Right lobe of liver (tissue), 6 donors: ENCODE results near the gene MOBP. TPM values are rescaled to one million over a fixed set of nuclear protein-coding genes. Genes with fewer than 3 reads are reported as not detected.

ENCODE experiments used
- ATAC-seq, 4 donors: fragments of 200-7000 bp; cut with Tn5 transposase; one replicate each; pipeline ENCODE4 v1.9.1; 2020; ENCODE audit warnings: mild to moderate bottlenecking in 4 of 4, moderate library complexity in 4 of 4
- DNase-seq, 3 donors: peaks; one replicate each; pipeline ENCODE4 v3.0.0-alpha.2; 2020
- H3K27ac ChIP-seq, 3 donors: fragments of 200-600 bp; one replicate each; pipeline ENCODE4 v1.8.0; 2022
- H3K27me3 ChIP-seq, 2 donors: fragments of 200-600 bp; one replicate each; pipeline ENCODE4 v1.8.0; 2022
- H3K36me3 ChIP-seq, 4 donors: fragments of 200-600 bp; sonication (generic) in 1 of 4; one replicate each; pipeline versions ENCODE4 v1.5.1 to v1.8.0; 2017 to 2022; ENCODE audit warnings: control low read depth in 1 of 4
- H3K4me1 ChIP-seq, 4 donors: fragments of 200-600 bp; sonication (generic) in 1 of 4; one replicate each; pipeline versions ENCODE4 v1.5.1 to v1.8.0; 2017 to 2022; ENCODE audit warnings: control low read depth in 1 of 4
- H3K4me3 ChIP-seq, 3 donors: fragments of 200-600 bp; one replicate each; pipeline ENCODE4 v1.8.0; 2022
- H3K9me3 ChIP-seq, 4 donors: fragments of 200-600 bp; sonication (generic) in 1 of 4; one replicate each; pipeline versions ENCODE4 v1.5.1 to v1.8.0; 2017 to 2022; ENCODE audit warnings: control low read depth in 1 of 4
- POLR2A ChIP-seq: fragments of 450-650 bp; IDR thresholded peaks from one replicate; pipeline ENCODE4 v1.6.1; 2017; ENCODE audit warnings: antibody characterized with exemption, mild to moderate bottlenecking
- WGBS: methylation state at CpG from one replicate; pipeline ENCODE4 v1.1.6; 2018; ENCODE audit warnings: low coverage, low lambda C conversion rate; ENCODE audit not compliant: insufficient coverage; ENCODE audit errors: missing lambda C conversion rate; 5-methylcytosine and 5-hydroxymethylcytosine counted together
- intact Hi-C, 2 donors: fragments of 100-400 bp; cut with DNase I; formaldehyde crosslinking; loops; one replicate each; pipeline versions ENCODE4 v1.11.2 to v1.14.1; 2022
- total RNA-seq, 6 experiments: library from RNA; depleted of rRNA in 2 of 6; stranded (reverse); fragments of >200 nt in 2 of 6; fragmentation: NEBNext Ultra II Directional in 3 of 6; extraction: Animal tissue kit (Norgen Biotek cat#: 25700) in 3 of 6; gene quantifications; one replicate each; pipeline versions ENCODE4 v1.1.0 to v1.2.4, GENCODE V29; 2016 to 2023
- TF ChIP-seq, protein P1 (sequence below), 4 donors: fragments of 200-600 bp in 3 of 4; fragments of 450-650 bp in 1 of 4; IDR thresholded peaks; one replicate each; pipeline versions ENCODE4 v1.5.1 to v1.8.0; 2016 to 2022; ENCODE audit warnings: antibody characterized with exemption in 4 of 4, mild to moderate bottlenecking in 2 of 4
- donor health status: DM: no; HTN: yes; CAD: no.
- donor health status: DM: no; HTN: no; CAD: no.
- donor health status: DM: no; HTN: no; CAD: no.
- donor health status: DM: no; HTN: yes; CAD: no.
- donor health status: DM: no; HTN: yes; CAD: no.

MOBP gene
- total RNA-seq, 6 experiments from 2014 or later, result not detected

DNA sequence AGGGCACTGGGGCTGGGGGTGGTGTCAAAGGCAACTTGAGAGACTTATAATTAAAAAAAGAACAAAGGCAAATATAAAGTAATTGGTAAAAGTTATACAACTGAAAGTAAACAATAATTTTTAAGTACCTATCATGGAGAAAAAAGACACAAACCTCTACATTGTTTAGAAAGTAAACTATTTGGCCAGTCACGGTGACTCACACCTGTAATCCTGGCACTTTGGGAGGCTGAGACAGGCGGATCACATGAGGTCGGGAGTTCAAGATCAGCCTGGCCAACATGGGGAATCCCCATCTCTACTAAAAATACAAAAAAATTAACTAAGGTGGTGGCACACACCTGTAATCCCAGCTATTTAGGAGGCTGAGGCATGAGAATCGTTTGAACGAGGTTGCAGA lies 35.1 kb upstream of the MOBP start:
- TF ChIP-seq, protein P1, sequence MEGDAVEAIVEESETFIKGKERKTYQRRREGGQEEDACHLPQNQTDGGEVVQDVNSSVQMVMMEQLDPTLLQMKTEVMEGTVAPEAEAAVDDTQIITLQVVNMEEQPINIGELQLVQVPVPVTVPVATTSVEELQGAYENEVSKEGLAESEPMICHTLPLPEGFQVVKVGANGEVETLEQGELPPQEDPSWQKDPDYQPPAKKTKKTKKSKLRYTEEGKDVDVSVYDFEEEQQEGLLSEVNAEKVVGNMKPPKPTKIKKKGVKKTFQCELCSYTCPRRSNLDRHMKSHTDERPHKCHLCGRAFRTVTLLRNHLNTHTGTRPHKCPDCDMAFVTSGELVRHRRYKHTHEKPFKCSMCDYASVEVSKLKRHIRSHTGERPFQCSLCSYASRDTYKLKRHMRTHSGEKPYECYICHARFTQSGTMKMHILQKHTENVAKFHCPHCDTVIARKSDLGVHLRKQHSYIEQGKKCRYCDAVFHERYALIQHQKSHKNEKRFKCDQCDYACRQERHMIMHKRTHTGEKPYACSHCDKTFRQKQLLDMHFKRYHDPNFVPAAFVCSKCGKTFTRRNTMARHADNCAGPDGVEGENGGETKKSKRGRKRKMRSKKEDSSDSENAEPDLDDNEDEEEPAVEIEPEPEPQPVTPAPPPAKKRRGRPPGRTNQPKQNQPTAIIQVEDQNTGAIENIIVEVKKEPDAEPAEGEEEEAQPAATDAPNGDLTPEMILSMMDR (IDR thresholded peaks at IDR 0.05), result no peak
- no peak for TF ChIP-seq POLR2A
- no peaks in the 10 kb centered on the region for H3K4me1 ChIP-seq
- intact Hi-C loops, result no loop called here
- H3K9me3 ChIP-seq, result no peaks in the 10 kb centered on the region
- ATAC-seq (no peak), DNase-seq (no peak)
- H3K27ac ChIP-seq, result no peak overlapping the region
- H3K4me3 ChIP-seq, result no peak overlapping the region
- WGBS, result 84% methylated on average over 5 of the region's 5 CpGs
- H3K36me3 ChIP-seq, result no peaks in the 10 kb centered on the region
- H3K27me3 ChIP-seq, result no peaks in the 10 kb centered on the region

DNA sequence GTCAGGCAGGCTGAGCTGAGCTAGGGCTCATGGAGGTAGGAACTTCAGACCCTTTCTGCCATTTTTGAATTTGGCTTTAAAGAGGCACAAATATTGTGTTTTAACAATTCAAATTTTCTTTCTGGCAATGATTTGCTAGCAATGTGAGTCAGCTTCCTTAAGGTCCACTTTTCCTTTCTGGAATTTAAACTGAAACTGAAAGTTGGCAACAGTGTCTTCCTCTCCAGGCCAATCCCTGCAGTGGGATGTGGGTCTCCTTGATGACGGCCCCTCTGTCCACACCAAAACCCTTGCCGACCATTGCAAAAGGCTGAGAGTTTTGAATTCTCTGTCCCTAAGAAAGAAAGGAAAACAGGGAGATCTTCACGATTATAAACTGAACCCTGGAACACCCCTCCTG lies 33.8 kb upstream of the MOBP start:
- WGBS, result 55% methylated on average over 3 of the region's 3 CpGs
- no peaks in the 10 kb centered on the region for H3K9me3 ChIP-seq
- no peak overlapping the region for H3K4me3 ChIP-seq
- H3K27me3 ChIP-seq, result no peaks in the 10 kb centered on the region
- H3K4me1 ChIP-seq, result no peaks in the 10 kb centered on the region
- intact Hi-C loops, result no loop called here
- peak overlapping the region in 1 of 3 donors; percentile 57 for H3K27ac ChIP-seq
- H3K36me3 ChIP-seq, result no peaks in the 10 kb centered on the region
- TF ChIP-seq, protein P1 (IDR thresholded peaks at IDR 0.05), result no peak
- no peak for TF ChIP-seq POLR2A
- DNase-seq (no peak), ATAC-seq (peak in 3 of 4 donors; percentile 43 to 69 (median 53))

DNA sequence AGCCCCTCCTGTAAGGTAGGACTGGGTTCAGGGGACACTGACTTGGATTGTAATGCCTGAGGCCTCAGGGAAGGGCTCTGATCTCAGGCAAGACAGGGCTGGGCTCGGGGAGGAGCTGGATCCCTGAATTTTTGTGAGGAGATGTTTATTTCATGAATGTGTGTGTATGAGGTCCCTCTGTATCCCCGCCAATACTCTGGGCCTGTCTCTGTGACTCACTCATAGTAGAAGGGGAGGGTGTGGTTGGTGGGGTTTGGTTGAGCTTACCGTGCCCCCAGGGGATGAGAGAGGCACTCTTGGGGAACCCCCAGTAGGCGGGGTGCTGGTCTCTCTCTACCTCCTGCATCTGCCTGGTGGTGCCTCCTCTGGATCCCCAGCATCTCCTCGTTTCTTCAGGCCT lies 32.9 kb upstream of the MOBP start:
- ATAC-seq, result no peak
- Histone ChIP-seq H3K4me3 (no peak overlapping the region), H3K36me3 (no peaks in the 10 kb centered on the region), H3K27me3 (no peaks in the 10 kb centered on the region), H3K27ac (no peak overlapping the region), H3K4me1 (no peaks in the 10 kb centered on the region), H3K9me3 (no peaks in the 10 kb centered on the region)
- TF ChIP-seq, protein P1 (IDR thresholded peaks at IDR 0.05), result no peak
- TF ChIP-seq POLR2A, result no peak
- intact Hi-C loops, result no loop called here
- DNase-seq, result no peak
- WGBS, result 54% methylated on average over 3 of the region's 5 CpGs

DNA sequence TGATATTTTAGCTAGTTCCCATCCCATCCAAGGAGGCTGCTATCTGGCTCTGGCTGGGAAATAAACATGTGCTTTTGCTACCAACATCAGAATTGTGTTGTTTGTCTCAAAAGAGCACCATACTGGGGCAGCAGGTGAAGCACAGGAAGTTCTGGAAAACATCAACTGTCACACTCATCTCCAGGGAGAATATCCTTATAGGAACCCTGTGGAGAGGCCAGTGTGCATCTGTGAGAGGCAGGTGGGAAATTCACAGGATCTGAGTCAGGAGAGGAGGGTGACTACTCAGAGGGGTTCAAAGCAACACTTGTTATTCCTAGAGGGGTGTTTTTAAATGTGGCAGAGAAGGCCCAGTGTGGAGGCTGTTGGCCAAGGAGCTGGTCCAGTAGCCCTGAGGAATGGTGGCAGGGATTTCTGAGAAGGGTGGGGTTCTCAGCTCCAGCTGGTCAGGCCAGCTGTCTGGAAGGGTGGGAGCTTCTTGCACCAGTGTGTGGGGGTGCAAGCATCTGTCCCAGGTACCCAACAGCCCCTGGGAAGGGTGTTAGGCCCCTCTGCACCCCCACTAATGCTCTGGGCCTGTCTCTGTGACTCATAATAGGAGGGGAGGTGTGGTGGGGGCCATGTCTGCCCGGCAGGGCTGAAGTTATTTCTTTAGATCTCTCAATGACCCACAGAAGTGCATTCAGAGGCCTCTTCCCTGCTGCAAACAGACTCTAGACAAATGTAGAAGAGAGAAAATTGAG lies 32.3 kb upstream of the MOBP start:
- Histone ChIP-seq H3K27me3 (no peaks in the 10 kb centered on the region), H3K36me3 (no peaks in the 10 kb centered on the region), H3K27ac (no peak overlapping the region), H3K4me1 (no peaks in the 10 kb centered on the region), H3K9me3 (no peaks in the 10 kb centered on the region), H3K4me3 (no peak overlapping the region)
- no peak for TF ChIP-seq POLR2A
- TF ChIP-seq, protein P1 (IDR thresholded peaks at IDR 0.05), result no peak
- no CpG with 5 or more reads among the region's 1 CpG for WGBS
- ATAC-seq (no peak), DNase-seq (no peak)
- intact Hi-C loops, result no loop called here
